H1 (cell line): ENCODE data around the gene SAMD9L. TPM values are rescaled to one million over a fixed set of nuclear protein-coding genes. Genes with fewer than 3 reads are reported as not detected.

ENCODE experiments used
- CTCF ChIA-PET: fragments of 300-600 bp; sonication (Branson Sonifier 250); formaldehyde crosslinking; loops from one replicate; lab custom pipeline; 2021; ENCODE audit not compliant: partially characterized antibody; lab: Charles Lee
- POLR2A ChIA-PET: fragments of 300-600 bp; sonication (Branson Sonifier 250); formaldehyde crosslinking; loops from one replicate; lab custom pipeline; 2021; ENCODE audit warnings: inconsistent platforms; ENCODE audit not compliant: partially characterized antibody; lab: Charles Lee
- DNase-seq, 2 experiments: peaks; one replicate each; pipeline versions ENCODE4 v3.0.0 to v3.0.0-alpha.2; 2010 to 2022; ENCODE audit warnings: low spot score in 2 of 2, low read depth in 1 of 2, mixed read lengths in 1 of 2
- FAIRE-seq: peaks from 2 replicates; lab custom pipeline; 2011; peaks lifted over from hg19 to GRCh38; lab: Jason Lieb, UNC
- H2AFZ ChIP-seq: 2 replicates; pipeline ENCODE4 v1.8.1; 2012; ENCODE audit warnings: low read length, inconsistent platforms
- H2AK5ac ChIP-seq: 2 replicates; pipeline ENCODE4 v1.6.1; 2013; ENCODE audit warnings: low read depth, low read length
- H2BK120ac ChIP-seq: replicated peaks from 2 replicates; pipeline ENCODE3; 2013; ENCODE audit warnings: low read depth, low read length, inconsistent platforms
- H2BK12ac ChIP-seq: 2 replicates; pipeline ENCODE4 v1.6.1; 2013; ENCODE audit warnings: low read depth, low read length
- H2BK15ac ChIP-seq: 2 replicates; pipeline ENCODE4 v1.6.1; 2013; ENCODE audit warnings: low read length
- H2BK20ac ChIP-seq: 2 replicates; pipeline ENCODE4 v1.6.1; 2013; ENCODE audit warnings: low read length
- H2BK5ac ChIP-seq: 2 replicates; pipeline ENCODE4 v1.6.1; 2013; ENCODE audit warnings: low read depth, low read length
- H3K14ac ChIP-seq: 2 replicates; pipeline ENCODE4 v1.6.1; 2013; ENCODE audit warnings: inconsistent platforms; ENCODE audit not compliant: insufficient read length
- H3K18ac ChIP-seq: 2 replicates; pipeline ENCODE4 v1.6.1; 2013; ENCODE audit warnings: low read length; ENCODE audit errors: extremely low read depth
- H3K23ac ChIP-seq: 2 replicates; pipeline ENCODE4 v1.6.1; 2013; ENCODE audit warnings: inconsistent platforms; ENCODE audit not compliant: insufficient read length
- H3K23me2 ChIP-seq: 2 replicates; pipeline ENCODE4 v1.6.1; 2013; ENCODE audit warnings: low read depth, low read length
- H3K27ac ChIP-seq: 2 replicates; pipeline ENCODE4 v1.6.1; 2011; ENCODE audit warnings: low read depth, low read length, inconsistent platforms
- H3K27me3 ChIP-seq, 4 experiments: replicated peaks in 1 of 4; 1 replicate in 1 of 4; 2 replicates in 3 of 4; pipeline versions ENCODE4 v1.6.1 to v1.8.1; 2011 to 2013; ENCODE audit warnings: low read length in 3 of 4, mild to moderate bottlenecking in 3 of 4, inconsistent platforms in 2 of 4, mixed read lengths in 2 of 4, moderate library complexity in 1 of 4; ENCODE audit not compliant: control insufficient read depth in 3 of 4, insufficient read depth in 3 of 4; ENCODE audit errors: extremely low read depth in 1 of 4
- H3K36me3 ChIP-seq, 4 experiments: 2 replicates each; pipeline versions ENCODE4 v1.6.1 to v1.8.1; 2011 to 2013; ENCODE audit warnings: mild to moderate bottlenecking in 4 of 4, low read length in 3 of 4, moderate library complexity in 2 of 4, control low read depth in 1 of 4, inconsistent platforms in 1 of 4; ENCODE audit not compliant: insufficient read depth in 4 of 4, control insufficient read depth in 2 of 4
- H3K4ac ChIP-seq: replicated peaks from 2 replicates; pipeline ENCODE3; 2013; ENCODE audit warnings: low read length, low read depth, mixed read lengths, inconsistent platforms; ENCODE audit not compliant: insufficient read length
- H3K4me1 ChIP-seq, 4 experiments: replicated peaks in 1 of 4; 1 replicate in 1 of 4; 2 replicates in 3 of 4; pipeline versions ENCODE4 v1.6.1 to v1.8.1; 2011 to 2013; ENCODE audit warnings: low read length in 3 of 4, inconsistent platforms in 2 of 4, mixed read lengths in 1 of 4; ENCODE audit not compliant: insufficient read depth in 4 of 4, control insufficient read depth in 3 of 4
- H3K4me2 ChIP-seq, 2 experiments: 2 replicates each; pipeline versions ENCODE4 v1.6.1 to v1.8.1; 2011 to 2013; ENCODE audit warnings: low read depth in 2 of 2, low read length in 2 of 2, control low read depth in 1 of 2, inconsistent platforms in 1 of 2, mild to moderate bottlenecking in 1 of 2; ENCODE audit not compliant: insufficient read depth in 1 of 2
- H3K4me3 ChIP-seq, 4 experiments: fragments of 200-600, 300-600 bp in 1 of 4; sonication (generic), shearing (Covaris generic), sonication (Bioruptor Twin) in 1 of 4; 2 replicates each; pipeline versions ENCODE4 v1.5.1 to v1.8.1; 2011 to 2016; ENCODE audit warnings: low read length in 4 of 4, low read depth in 3 of 4, control low read depth in 2 of 4, inconsistent platforms in 2 of 4, mild to moderate bottlenecking in 2 of 4, mixed read lengths in 1 of 4, moderate library complexity in 1 of 4; ENCODE audit not compliant: insufficient read depth in 2 of 4; ENCODE audit errors: extremely low read depth in 1 of 4
- H3K56ac ChIP-seq: replicated peaks from 2 replicates; pipeline ENCODE3; 2013; ENCODE audit warnings: low read depth, mild to moderate bottlenecking, mixed read lengths, low read length, inconsistent platforms; ENCODE audit not compliant: insufficient read length
- H3K79me1 ChIP-seq: 2 replicates; pipeline ENCODE4 v1.6.1; 2013; ENCODE audit warnings: low read depth, low read length, control low read depth
- H3K79me2 ChIP-seq, 2 experiments: 2 replicates each; pipeline versions ENCODE4 v1.6.1 to v1.8.1; 2012 to 2013; ENCODE audit warnings: low read length in 2 of 2, mild to moderate bottlenecking in 2 of 2, inconsistent platforms in 1 of 2; ENCODE audit not compliant: insufficient read depth in 2 of 2, control insufficient read depth in 1 of 2
- H3K9ac ChIP-seq, 4 experiments: replicated peaks in 1 of 4; 1 replicate in 1 of 4; 2 replicates in 3 of 4; pipeline versions ENCODE4 v1.6.1 to v1.8.1; 2011 to 2013; ENCODE audit warnings: low read depth in 3 of 4, low read length in 3 of 4, control low read depth in 2 of 4, mild to moderate bottlenecking in 2 of 4, moderate library complexity in 2 of 4, inconsistent platforms in 1 of 4; ENCODE audit errors: extremely low read depth in 1 of 4
- H3K9me3 ChIP-seq, 2 experiments: 2 replicates each; pipeline versions ENCODE4 v1.6.1 to v1.8.1; 2012 to 2013; ENCODE audit warnings: mild to moderate bottlenecking in 2 of 2, moderate library complexity in 2 of 2, control low read depth in 1 of 2, inconsistent platforms in 1 of 2, low read depth in 1 of 2, low read length in 1 of 2, mixed read lengths in 1 of 2; ENCODE audit not compliant: insufficient read depth in 2 of 2
- H4K20me1 ChIP-seq, 2 experiments: replicated peaks in 1 of 2; 2 replicates each; pipeline versions ENCODE3 to v1.8.1; 2011 to 2013; ENCODE audit warnings: inconsistent platforms in 2 of 2, low read length in 2 of 2, mild to moderate bottlenecking in 1 of 2; ENCODE audit not compliant: insufficient read depth in 2 of 2, control insufficient read depth in 1 of 2
- H4K5ac ChIP-seq: 2 replicates; pipeline ENCODE4 v1.6.1; 2013; ENCODE audit warnings: low read length, low read depth, mixed read lengths, inconsistent platforms; ENCODE audit not compliant: insufficient read length
- H4K8ac ChIP-seq: 2 replicates; pipeline ENCODE4 v1.8.0; 2013; ENCODE audit warnings: mild to moderate bottlenecking, moderate library complexity, low read length, inconsistent platforms; ENCODE audit not compliant: insufficient read depth; ENCODE audit errors: extremely low read depth
- H4K91ac ChIP-seq: replicated peaks from 2 replicates; pipeline ENCODE3; 2013; ENCODE audit warnings: low read length, mixed read lengths, inconsistent platforms; ENCODE audit not compliant: insufficient read length
- ASH2L ChIP-seq: fragments of 200-600, 300-600 bp; sonication (generic); IDR thresholded peaks from one replicate; pipeline ENCODE4 v1.7.1; 2017; ENCODE audit warnings: low read length
- KDM1A ChIP-seq: fragments of 200-600, 300-600 bp; sonication (generic); IDR thresholded peaks from 2 replicates; pipeline ENCODE4 v1.7.1; 2016; ENCODE audit warnings: mild to moderate bottlenecking, low read length, borderline replicate concordance
- KDM5A ChIP-seq: fragments of 200-600 bp; IDR thresholded peaks from 2 replicates; pipeline ENCODE4 v1.7.1; 2012; ENCODE audit warnings: mild to moderate bottlenecking, low read length, inconsistent platforms, mixed read lengths
- MAFK ChIP-seq: IDR thresholded peaks from 2 replicates; pipeline ENCODE4 v1.6.1; 2012; ENCODE audit warnings: low read depth, mild to moderate bottlenecking, improper control_type of control experiment, low read length
- NRF1 ChIP-seq: IDR thresholded peaks from 2 replicates; pipeline ENCODE4 v1.6.1; 2011; ENCODE audit warnings: mild to moderate bottlenecking, low read depth, low read length, improper control_type of control experiment
- SIN3A ChIP-seq, 2 experiments: IDR thresholded peaks in 1 of 2; conservative IDR thresholded peaks in 1 of 2; 2 replicates each; pipeline ENCODE4 v1.6.1; 2011 to 2012; ENCODE audit warnings: low read length in 2 of 2, improper control_type of control experiment in 1 of 2, low read depth in 1 of 2, mild to moderate bottlenecking in 1 of 2
- SP2 ChIP-seq: IDR thresholded peaks from 2 replicates; pipeline ENCODE4 v1.6.1; 2012; ENCODE audit warnings: mild to moderate bottlenecking, low read length, inconsistent platforms
- whole genome bisulfite sequencing, 2 experiments: shearing (Covaris generic) in 1 of 2; methylation state at CpG; one replicate each; pipeline versions ENCODE4 v1.1.6 to v1.1.7; 2013 to 2015; ENCODE audit warnings: low lambda C conversion rate in 2 of 2, mixed read lengths in 2 of 2, inconsistent platforms in 1 of 2, low coverage in 1 of 2, missing lambda C conversion rate in 1 of 2; ENCODE audit not compliant: insufficient replicate concordance in 2 of 2, insufficient coverage in 1 of 2, insufficient read length in 1 of 2; ENCODE audit errors: extremely low coverage in 1 of 2, missing lambda C conversion rate in 1 of 2; 5-methylcytosine and 5-hydroxymethylcytosine counted together
- polyA plus RNA-seq, 7 experiments: library from polyadenylated mRNA; depleted of rRNA in 3 of 7; stranded (reverse) in 5 of 7; unstranded in 2 of 7; fragments of >200 nt in 5 of 7; fragments of 200-250 nt in 2 of 7; gene quantifications; 1 replicate in 5 of 7; 2 replicates in 1 of 7; 4 replicates in 1 of 7; pipeline versions ENCODE4 v1.2.1 to v1.2.3, GENCODE V29; 2011 to 2013; ENCODE audit warnings: missing spikeins in 2 of 7, mixed read lengths in 2 of 7
- total RNA-seq: library from RNA; stranded (reverse); fragmentation: NEBNext Ultra II Directional; extraction: Animal tissue kit (Norgen Biotek cat#: 25700); gene quantifications from 2 replicates; pipeline ENCODE4 v1.2.1, GENCODE V29; 2021
- TF ChIP-seq, protein P1 (sequence below): IDR thresholded peaks from 2 replicates; pipeline ENCODE4 v1.6.1; 2011; ENCODE audit warnings: low read depth, mild to moderate bottlenecking, low read length; ENCODE audit not compliant: insufficient read depth

SAMD9L gene
- total and polyA plus RNA-seq, 2 of the 8 experiments (the other 6 are each of a cell fraction or from before 2014, with no cell fraction given), result not detected

- no peak for FAIRE-seq
- H3K23me2 ChIP-seq, result no peaks in the 10 kb centered on the region
- no peak overlapping the region for H2BK120ac ChIP-seq
- no peak overlapping the region for H3K4ac ChIP-seq
- H4K91ac ChIP-seq, result no peak overlapping the region
- CTCF ChIA-PET, result interaction anchor here (0.6 to 1.3 kb wide), 2 partner anchors 10 to 20 kb away, joined by 3 read pairs; no protein-coding TSS in a partner anchor
- H2BK12ac ChIP-seq, result no peak overlapping the region
- H2AK5ac ChIP-seq, result no peak overlapping the region
- no peak overlapping the region for H4K5ac ChIP-seq
- H3K79me1 ChIP-seq, result no peaks in the 10 kb centered on the region
- H3K14ac ChIP-seq, result no peak overlapping the region
- H2BK15ac ChIP-seq, result no peak overlapping the region
- TF ChIP-seq, protein P1, sequence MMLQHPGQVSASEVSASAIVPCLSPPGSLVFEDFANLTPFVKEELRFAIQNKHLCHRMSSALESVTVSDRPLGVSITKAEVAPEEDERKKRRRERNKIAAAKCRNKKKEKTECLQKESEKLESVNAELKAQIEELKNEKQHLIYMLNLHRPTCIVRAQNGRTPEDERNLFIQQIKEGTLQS, result no peak
- no peak for TF ChIP-seq SIN3A (conservative IDR thresholded peaks at IDR 0.05 in 1 of 2, IDR thresholded peaks at IDR 0.05 in 1 of 2; ENCODE audit: low read depth in 1 of 2, low read length in 2 of 2)
- TF ChIP-seq KDM1A, result no peak
- TF ChIP-seq KDM5A, result no peak
- TF ChIP-seq ASH2L, result no peak
- no peak for TF ChIP-seq MAFK
- no peak for TF ChIP-seq NRF1
- no peak for TF ChIP-seq SP2
- TF ChIP-seq, all 59 proteins: peak for 0
- H3K4me2 ChIP-seq, result no peak overlapping the region
- H3K23ac ChIP-seq, result no peak overlapping the region
- no peak overlapping the region for H2BK20ac ChIP-seq
- H3K18ac ChIP-seq, result no peak overlapping the region
- POLR2A ChIA-PET, result no interaction called here
- H3K79me2 ChIP-seq, result no peaks in the 10 kb centered on the region
- no peak overlapping the region for H3K9ac ChIP-seq
- no peaks in the 10 kb centered on the region for H3K36me3 ChIP-seq
- H3K9me3 ChIP-seq, result no peaks in the 10 kb centered on the region
- no peaks in the 10 kb centered on the region for H3K4me1 ChIP-seq
- H2AFZ ChIP-seq, result no peak overlapping the region
- H2BK5ac ChIP-seq, result no peak overlapping the region
- no peak overlapping the region for H4K8ac ChIP-seq
- no peak overlapping the region for H3K27ac ChIP-seq
- no peaks in the 10 kb centered on the region for H3K27me3 ChIP-seq
- H3K4me3 ChIP-seq, result no peak overlapping the region
- DNase-seq, result no peak
- WGBS, 2 experiments, result 75% methylated on average over 1 of the region's 1 CpG; no CpG with 5 or more reads in 1 of the 2 experiments
- H4K20me1 ChIP-seq, result no peaks in the 10 kb centered on the region
- no peak overlapping the region for H3K56ac ChIP-seq
Measured at GRCh38 chr7:93160410-93160809, 12.2 kb upstream of the SAMD9L start.
